Measurements from ENCODE around the gene SLC26A9. TPM values are rescaled to one million over a fixed set of nuclear protein-coding genes. Genes with fewer than 3 reads are reported as not detected.

SLC26A9 gene
- total RNA-seq, 1 experiment from 2014 or later = not detected

DNA sequence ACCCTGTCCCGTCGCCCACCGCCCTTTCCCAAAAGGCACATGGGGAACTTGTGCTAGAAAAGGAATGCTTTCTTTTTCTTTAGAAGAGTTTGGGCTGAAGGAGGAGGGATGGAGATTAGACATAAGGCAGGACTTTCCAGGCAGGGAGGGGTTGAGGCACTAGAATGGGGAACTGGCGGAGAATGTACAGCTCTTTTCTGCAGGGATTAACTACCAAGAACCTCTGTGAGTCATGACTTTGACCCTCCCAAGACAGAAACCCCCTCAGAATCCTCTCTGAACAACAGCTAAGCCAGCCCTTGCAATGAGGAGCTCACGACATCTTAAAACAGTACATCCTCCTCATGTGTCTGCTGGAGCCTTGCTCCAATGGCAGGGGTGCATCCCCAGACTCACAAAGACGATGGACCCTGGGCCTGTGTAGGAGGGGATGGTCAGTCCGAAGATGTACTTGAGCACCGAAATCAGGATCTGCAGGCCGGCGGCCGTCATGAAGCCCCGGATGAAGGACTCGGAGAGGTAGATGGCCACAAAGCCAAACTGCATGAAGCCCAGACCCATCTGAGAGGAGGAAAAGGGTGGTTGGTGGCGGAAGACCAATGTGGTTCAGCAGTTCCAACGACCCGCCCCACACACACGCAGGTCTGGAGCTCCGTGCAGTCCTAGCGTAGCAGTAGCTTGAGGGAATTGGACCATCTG is 13.6 kb downstream of the SLC26A9 start:
- Histone ChIP-seq H2AFZ (ENCODE audit: low read length) (no peak overlapping the region), H3K27me3 (ENCODE audit: low read length) (no peaks in the 10 kb centered on the region), H3K9me2 (replicated peaks; ENCODE audit: low read length) (no peaks in the 10 kb centered on the region), H3K9me3 (ENCODE audit: low read length) (no peaks in the 10 kb centered on the region), H3K79me2 (ENCODE audit: low read length) (no peaks in the 10 kb centered on the region), H3K27ac (ENCODE audit: low read length) (no peak overlapping the region), H3K36me3 (ENCODE audit: low read depth, low read length) (no peaks in the 10 kb centered on the region), H4K20me1 (ENCODE audit: low read length) (no peaks in the 10 kb centered on the region), H3K4me3 (ENCODE audit: low read length) (no peak overlapping the region), H3K4me1 (ENCODE audit: insufficient read depth, low read length) (peaks cover 30% of the 10 kb centered on the region), H3K4me2 (ENCODE audit: low read length) (no peak overlapping the region), H3F3A (ENCODE audit: low read length, unreplicated experiment) (no peaks in the 10 kb centered on the region), H3K9ac (ENCODE audit: low read length) (no peak overlapping the region)
- ChIA-PET POLR2A (ENCODE audit: unreplicated experiment) (no interaction called here), CTCF (no interaction called here)
- intact Hi-C loops (cut with micrococcal nuclease) = no loop called here
- no peak for ATAC-seq
- no peak for DNase-seq
- TF ChIP-seq, protein P1, sequence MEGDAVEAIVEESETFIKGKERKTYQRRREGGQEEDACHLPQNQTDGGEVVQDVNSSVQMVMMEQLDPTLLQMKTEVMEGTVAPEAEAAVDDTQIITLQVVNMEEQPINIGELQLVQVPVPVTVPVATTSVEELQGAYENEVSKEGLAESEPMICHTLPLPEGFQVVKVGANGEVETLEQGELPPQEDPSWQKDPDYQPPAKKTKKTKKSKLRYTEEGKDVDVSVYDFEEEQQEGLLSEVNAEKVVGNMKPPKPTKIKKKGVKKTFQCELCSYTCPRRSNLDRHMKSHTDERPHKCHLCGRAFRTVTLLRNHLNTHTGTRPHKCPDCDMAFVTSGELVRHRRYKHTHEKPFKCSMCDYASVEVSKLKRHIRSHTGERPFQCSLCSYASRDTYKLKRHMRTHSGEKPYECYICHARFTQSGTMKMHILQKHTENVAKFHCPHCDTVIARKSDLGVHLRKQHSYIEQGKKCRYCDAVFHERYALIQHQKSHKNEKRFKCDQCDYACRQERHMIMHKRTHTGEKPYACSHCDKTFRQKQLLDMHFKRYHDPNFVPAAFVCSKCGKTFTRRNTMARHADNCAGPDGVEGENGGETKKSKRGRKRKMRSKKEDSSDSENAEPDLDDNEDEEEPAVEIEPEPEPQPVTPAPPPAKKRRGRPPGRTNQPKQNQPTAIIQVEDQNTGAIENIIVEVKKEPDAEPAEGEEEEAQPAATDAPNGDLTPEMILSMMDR (conservative IDR thresholded peaks at IDR 0.05; ENCODE audit: low read depth, low read length) = no peak
- no peak for TF ChIP-seq EZH2 (IDR thresholded peaks at IDR 0.05; ENCODE audit: low read length, unreplicated experiment)
- no peak for TF ChIP-seq EZH2phosphoT487 (IDR thresholded peaks at IDR 0.05; ENCODE audit: borderline replicate concordance, low read length)
- BruUV-seq (replicated peaks) = no TSS peak

DNA sequence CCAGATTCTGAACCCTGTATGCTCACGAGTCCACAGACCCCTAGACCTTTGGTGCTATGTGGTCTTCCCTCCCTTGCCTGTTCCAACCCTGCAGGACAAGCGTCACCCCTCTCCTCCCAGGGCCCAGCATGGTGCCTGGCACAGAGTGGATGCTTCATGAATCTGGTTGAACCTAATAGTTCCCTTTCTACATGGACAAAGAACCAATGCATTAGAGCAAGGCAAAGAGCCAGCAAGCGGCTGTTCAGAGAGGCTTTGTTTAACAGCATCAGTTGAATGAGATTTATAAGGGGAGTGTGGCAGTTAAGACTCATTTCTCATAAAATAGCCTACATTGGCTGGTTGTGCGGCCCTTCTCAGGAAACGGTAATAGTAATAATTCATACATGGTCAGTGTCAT is 14.9 kb downstream of the SLC26A9 start:
- H3K4me3 ChIP-seq (ENCODE audit: low read length) = no peak overlapping the region
- intact Hi-C loops (cut with micrococcal nuclease) = no loop called here
- H3K9me2 ChIP-seq (replicated peaks; ENCODE audit: low read length) = no peaks in the 10 kb centered on the region
- ChIA-PET CTCF (no interaction called here), POLR2A (ENCODE audit: unreplicated experiment) (no interaction called here)
- BruUV-seq (replicated peaks) = no TSS peak
- H3K79me2 ChIP-seq (ENCODE audit: low read length) = no peaks in the 10 kb centered on the region
- H3K27me3 ChIP-seq (ENCODE audit: low read length) = no peaks in the 10 kb centered on the region
- ATAC-seq (no peak), DNase-seq (no peak)
- H4K20me1 ChIP-seq (ENCODE audit: low read length) = no peaks in the 10 kb centered on the region
- peaks cover 17% of the 10 kb centered on the region for H3K4me1 ChIP-seq (ENCODE audit: insufficient read depth, low read length)
- H3K4me2 ChIP-seq (ENCODE audit: low read length) = no peak overlapping the region
- no peak overlapping the region for H3K27ac ChIP-seq (ENCODE audit: low read length)
- H3F3A ChIP-seq (ENCODE audit: low read length, unreplicated experiment) = no peaks in the 10 kb centered on the region
- H2AFZ ChIP-seq (ENCODE audit: low read length) = no peak overlapping the region
- H3K36me3 ChIP-seq (ENCODE audit: low read depth, low read length) = no peaks in the 10 kb centered on the region
- no peaks in the 10 kb centered on the region for H3K9me3 ChIP-seq (ENCODE audit: low read length)
- no peak for TF ChIP-seq EZH2 (IDR thresholded peaks at IDR 0.05; ENCODE audit: low read length, unreplicated experiment)
- TF ChIP-seq, protein P1 (conservative IDR thresholded peaks at IDR 0.05; ENCODE audit: low read depth, low read length) = no peak
- no peak for TF ChIP-seq EZH2phosphoT487 (IDR thresholded peaks at IDR 0.05; ENCODE audit: borderline replicate concordance, low read length)
- no peak overlapping the region for H3K9ac ChIP-seq (ENCODE audit: low read length)

DNA sequence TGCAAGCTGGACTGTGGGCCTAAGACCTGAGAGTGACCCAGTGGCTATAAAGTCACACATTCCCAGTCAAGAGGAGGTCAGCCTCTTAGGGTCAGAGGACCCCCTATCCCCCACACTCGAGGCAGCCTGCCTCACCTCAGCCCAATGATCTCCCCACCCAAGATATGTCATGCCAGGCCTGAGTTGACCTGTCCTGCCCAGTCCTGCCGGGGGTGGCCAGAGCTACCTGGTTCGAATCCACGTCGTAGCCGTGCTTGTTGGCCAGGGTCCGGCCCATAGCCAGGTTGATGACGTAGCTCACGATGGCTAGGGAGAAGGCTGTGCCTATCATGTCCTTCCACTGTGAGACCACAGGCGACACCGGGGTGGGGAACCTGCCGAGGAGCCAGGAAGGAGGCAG is 15.6 kb downstream of the SLC26A9 start:
- intact Hi-C loops (cut with micrococcal nuclease) = no loop called here
- DNase-seq (no peak), ATAC-seq (no peak)
- Histone ChIP-seq H3K9me3 (ENCODE audit: low read length) (no peaks in the 10 kb centered on the region), H3K4me2 (ENCODE audit: low read length) (no peak overlapping the region), H3K27me3 (ENCODE audit: low read length) (no peaks in the 10 kb centered on the region), H3K36me3 (ENCODE audit: low read depth, low read length) (no peaks in the 10 kb centered on the region), H3K27ac (ENCODE audit: low read length) (no peak overlapping the region), H2AFZ (ENCODE audit: low read length) (no peak overlapping the region), H4K20me1 (ENCODE audit: low read length) (no peaks in the 10 kb centered on the region), H3K9ac (ENCODE audit: low read length) (no peak overlapping the region), H3K9me2 (replicated peaks; ENCODE audit: low read length) (no peaks in the 10 kb centered on the region), H3F3A (ENCODE audit: low read length, unreplicated experiment) (no peaks in the 10 kb centered on the region), H3K4me3 (ENCODE audit: low read length) (no peak overlapping the region), H3K79me2 (ENCODE audit: low read length) (no peaks in the 10 kb centered on the region), H3K4me1 (ENCODE audit: insufficient read depth, low read length) (peaks cover 12% of the 10 kb centered on the region)
- BruUV-seq (replicated peaks) = no TSS peak
- POLR2A ChIA-PET (ENCODE audit: unreplicated experiment) = no interaction called here
- CTCF ChIA-PET = no interaction called here
- TF ChIP-seq, protein P1 (conservative IDR thresholded peaks at IDR 0.05; ENCODE audit: low read depth, low read length) = no peak
- TF ChIP-seq EZH2phosphoT487 (IDR thresholded peaks at IDR 0.05; ENCODE audit: borderline replicate concordance, low read length) (no peak), EZH2 (IDR thresholded peaks at IDR 0.05; ENCODE audit: low read length, unreplicated experiment) (no peak)
